ENCODE measurements around the gene SHE. TPM values are rescaled to one million over a fixed set of nuclear protein-coding genes. Genes with fewer than 3 reads are reported as not detected.

SHE gene
- total RNA-seq, 1 experiment from 2014 or later = not detected

Other genes with a start within 250 kb of the SHE start
- 111 and 116 TPM in 2 replicates for gene HAX1, start 229.8 kb downstream of the SHE start, total RNA-seq (2014; rRNA removed)
- gene AQP10, start 181.3 kb downstream of the SHE start, total RNA-seq (2014; rRNA removed) = not detected in 2 replicates
- gene ATP8B2, start 176.9 kb downstream of the SHE start, total RNA-seq (2014; rRNA removed) = 59.2 and 64.9 TPM in 2 replicates
- 0.19 and 0.40 TPM in 2 replicates for gene IL6R, start 97.1 kb downstream of the SHE start, total RNA-seq (2014; rRNA removed)
- not detected in 2 replicates for gene TDRD10, start 193 bp downstream of the SHE start, total RNA-seq (2014; rRNA removed)
- gene UBE2Q1, start 56.2 kb upstream of the SHE start, total RNA-seq (2014; rRNA removed) = 34.2 and 37.5 TPM in 2 replicates
- 0.06 and 0.17 TPM in 2 replicates for gene CHRNB2, start 65.4 kb upstream of the SHE start, total RNA-seq (2014; rRNA removed)
- gene ADAR, start 105.8 kb upstream of the SHE start, total RNA-seq (2014; rRNA removed) = 77.1 and 99.0 TPM in 2 replicates